ENCODE results near the gene TMEM125. TPM values are rescaled to one million over a fixed set of nuclear protein-coding genes. Genes with fewer than 3 reads are reported as not detected.
A peak's percentile ranks its signal among the peaks of the same experiment; 100 is the strongest.

Gene TMEM125
- total and polyA plus RNA-seq, 4 experiments from 2014 or later = not detected

DNA sequence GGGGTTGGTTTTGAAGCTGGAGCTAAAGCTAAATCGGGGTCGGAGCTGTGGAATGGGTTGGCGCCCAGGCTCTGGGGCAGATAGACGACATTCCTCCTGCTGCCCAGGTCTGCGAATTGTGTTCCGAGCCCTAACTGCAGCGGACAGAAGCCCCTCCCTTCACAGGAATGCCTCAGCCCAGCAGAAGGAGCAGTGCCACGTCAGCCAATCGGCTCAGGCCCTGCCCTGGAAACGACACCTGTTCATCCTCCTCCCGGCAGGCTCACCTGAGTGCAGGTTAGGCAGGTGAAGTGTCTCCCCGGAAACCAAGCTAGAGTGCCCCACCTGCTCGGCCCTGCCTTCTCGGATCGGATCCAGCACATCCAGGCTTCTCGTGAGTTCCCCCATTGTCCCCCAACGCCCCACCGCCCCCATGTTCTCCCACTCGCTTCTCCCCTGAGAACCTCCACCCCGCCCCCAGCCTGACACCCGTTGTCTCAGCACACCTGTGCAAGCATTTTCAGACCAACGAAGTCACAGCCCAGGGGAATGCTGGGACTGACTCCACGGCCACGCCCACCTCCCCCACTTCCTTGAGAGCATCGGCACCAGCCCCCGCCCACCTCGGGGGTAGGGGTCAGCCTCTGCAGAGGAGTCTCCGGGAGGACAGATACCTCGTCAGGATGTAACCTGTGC lies 775 bp downstream of the TMEM125 start:
- DNase-seq = no peak
- no peak overlapping the region for H3K4me3 ChIP-seq (ENCODE audit: low read length in 2 of 2)
- H3K36me3 ChIP-seq (ENCODE audit: insufficient read depth, low read length) = no peaks in the 10 kb centered on the region
- CTCF ChIA-PET (ENCODE audit: partially characterized antibody) = no interaction called here
- POLR2A ChIA-PET (ENCODE audit: partially characterized antibody) = interaction anchor here (0.6 kb wide), 1 partner anchor 467 kb away, joined by 3 read pairs; no protein-coding TSS in a partner anchor
- intact Hi-C loops (cut with micrococcal nuclease) = no loop called here
- Mint-ChIP-seq H3K36me3 (no peaks in the 10 kb centered on the region), H3K27ac (peak overlapping the region in 3 of 7 donors; percentile 8 to 48 (median 37)), H3K9me3 (peaks cover 0 to 2% (median 0%) of the 10 kb centered on the region in 8 donors), H3K4me1 (peaks cover 7 to 28% (median 19%) of the 10 kb centered on the region in 4 donors), H3K27me3 (peaks cover 9 to 18% of the 10 kb centered on the region in 2 donors), H3K4me3 (peak overlapping the region in 7 of 8 donors; percentile 43 to 79 (median 69))
- no peaks in the 10 kb centered on the region for H3K27me3 ChIP-seq (ENCODE audit: insufficient read depth, low read length)
- H3K27ac ChIP-seq (ENCODE audit: low read depth, low read length) = no peak overlapping the region
- no peaks in the 10 kb centered on the region for H3K9me3 ChIP-seq (ENCODE audit: control insufficient read depth in 1 of 2, low read length in 2 of 2)
- peaks cover 20% of the 10 kb centered on the region for H3K4me1 ChIP-seq (ENCODE audit: insufficient read depth, low read length)

DNA sequence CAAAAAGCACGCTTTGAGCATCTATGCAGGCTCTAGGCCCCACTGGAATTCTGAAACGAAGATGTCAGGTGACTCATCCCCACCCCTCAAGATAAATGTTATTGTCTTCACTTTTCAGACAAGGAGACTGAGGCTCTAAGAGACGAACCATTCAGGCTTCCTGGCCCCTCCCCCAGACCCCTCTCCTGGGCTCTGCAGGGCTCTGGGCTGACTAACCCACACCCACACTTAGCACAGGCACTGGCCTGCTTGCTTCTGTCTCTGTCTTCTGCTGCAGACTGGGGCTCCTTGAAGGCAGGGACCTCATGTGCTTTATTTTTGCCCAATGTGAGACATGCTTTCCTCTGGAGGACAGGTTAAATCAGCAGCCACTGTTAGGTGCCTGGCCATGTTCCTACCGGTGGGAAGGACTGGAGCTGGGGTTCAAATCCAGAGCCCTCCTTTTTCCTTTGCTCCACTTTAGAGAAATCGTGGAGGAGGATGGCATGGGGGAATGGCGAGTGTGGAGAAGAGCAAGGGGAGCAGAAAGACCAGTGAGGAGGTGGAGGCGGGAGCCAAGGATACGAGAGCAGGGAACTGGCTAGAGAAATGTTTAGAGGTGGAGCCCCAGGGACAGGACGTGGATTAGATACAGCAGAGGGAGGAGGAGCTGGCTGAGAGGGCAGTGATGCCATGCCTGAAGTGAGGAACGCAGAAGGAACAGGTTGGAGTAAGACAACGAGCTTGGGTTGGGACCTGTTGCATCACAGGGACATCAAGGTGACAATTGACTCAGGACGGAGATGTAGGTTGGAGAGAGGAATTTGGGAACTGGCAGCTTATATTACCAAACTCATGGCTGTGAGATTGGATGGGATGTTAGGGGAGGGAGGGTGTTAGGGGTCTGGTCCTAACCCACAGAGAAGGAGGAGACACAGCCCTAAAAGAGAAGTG lies 1.7 kb downstream of the TMEM125 start:
- H3K27ac Mint-ChIP-seq = peak overlapping the region in 5 of 7 donors; percentile 2 to 53 (median 19)
- H3K27me3 ChIP-seq (ENCODE audit: insufficient read depth, low read length) = no peaks in the 10 kb centered on the region
- H3K36me3 Mint-ChIP-seq = no peaks in the 10 kb centered on the region
- ChIA-PET POLR2A (ENCODE audit: partially characterized antibody) (no interaction called here), CTCF (ENCODE audit: partially characterized antibody) (no interaction called here)
- H3K27me3 Mint-ChIP-seq = peaks cover 8 to 18% of the 10 kb centered on the region in 2 donors
- DNase-seq = no peak
- intact Hi-C loops (cut with micrococcal nuclease) = no loop called here
- H3K27ac ChIP-seq (ENCODE audit: low read depth, low read length) = no peak overlapping the region
- peak overlapping the region in 5 of 8 donors; percentile 1 to 79 (median 69) for H3K4me3 Mint-ChIP-seq
- peaks cover 20% of the 10 kb centered on the region for H3K4me1 ChIP-seq (ENCODE audit: insufficient read depth, low read length)
- no peaks in the 10 kb centered on the region for H3K9me3 ChIP-seq (ENCODE audit: control insufficient read depth in 1 of 2, low read length in 2 of 2)
- no peaks in the 10 kb centered on the region for H3K36me3 ChIP-seq (ENCODE audit: insufficient read depth, low read length)
- H3K4me1 Mint-ChIP-seq = peaks cover 7 to 29% (median 20%) of the 10 kb centered on the region in 4 donors
- peaks cover 0 to 2% (median 0%) of the 10 kb centered on the region in 8 donors for H3K9me3 Mint-ChIP-seq
- no peak overlapping the region for H3K4me3 ChIP-seq (ENCODE audit: low read length in 2 of 2)

DNA sequence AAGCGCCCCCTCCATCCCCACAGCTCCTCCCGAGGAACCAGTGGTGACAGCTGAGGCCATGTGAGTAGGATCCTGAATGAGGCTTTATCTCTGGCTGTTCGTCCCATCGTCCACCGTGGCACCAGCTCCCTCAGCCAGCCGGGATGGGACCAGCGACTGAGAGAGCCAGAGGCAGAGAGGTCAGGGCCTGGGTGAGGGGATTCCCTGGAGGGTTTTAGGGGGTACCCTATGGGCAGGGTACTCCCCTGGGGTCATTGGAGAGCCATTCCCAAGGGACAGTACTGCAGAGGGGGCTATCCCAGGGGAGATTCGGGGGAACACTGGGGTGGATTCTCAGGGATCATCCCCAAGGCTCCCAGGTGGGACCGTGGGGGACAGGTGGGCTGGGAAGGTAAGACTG lies 2.4 kb downstream of the TMEM125 start:
- DNase-seq = no peak
- Mint-ChIP-seq H3K9me3 (peaks cover 0 to 2% (median 0%) of the 10 kb centered on the region in 8 donors), H3K27me3 (peaks cover 11 to 18% of the 10 kb centered on the region in 2 donors), H3K27ac (peak overlapping the region in 1 of 7 donors; percentile 42), H3K4me3 (no peak overlapping the region), H3K36me3 (no peaks in the 10 kb centered on the region), H3K4me1 (peaks cover 7 to 29% (median 20%) of the 10 kb centered on the region in 4 donors)
- POLR2A ChIA-PET (ENCODE audit: partially characterized antibody) = no interaction called here
- Histone ChIP-seq H3K4me3 (ENCODE audit: low read length in 2 of 2) (no peak overlapping the region), H3K9me3 (ENCODE audit: control insufficient read depth in 1 of 2, low read length in 2 of 2) (no peaks in the 10 kb centered on the region), H3K27me3 (ENCODE audit: insufficient read depth, low read length) (no peaks in the 10 kb centered on the region), H3K4me1 (ENCODE audit: insufficient read depth, low read length) (peaks cover 20% of the 10 kb centered on the region), H3K36me3 (ENCODE audit: insufficient read depth, low read length) (no peaks in the 10 kb centered on the region), H3K27ac (ENCODE audit: low read depth, low read length) (no peak overlapping the region)
- CTCF ChIA-PET (ENCODE audit: partially characterized antibody) = no interaction called here
- intact Hi-C loops (cut with micrococcal nuclease) = no loop called here

DNA sequence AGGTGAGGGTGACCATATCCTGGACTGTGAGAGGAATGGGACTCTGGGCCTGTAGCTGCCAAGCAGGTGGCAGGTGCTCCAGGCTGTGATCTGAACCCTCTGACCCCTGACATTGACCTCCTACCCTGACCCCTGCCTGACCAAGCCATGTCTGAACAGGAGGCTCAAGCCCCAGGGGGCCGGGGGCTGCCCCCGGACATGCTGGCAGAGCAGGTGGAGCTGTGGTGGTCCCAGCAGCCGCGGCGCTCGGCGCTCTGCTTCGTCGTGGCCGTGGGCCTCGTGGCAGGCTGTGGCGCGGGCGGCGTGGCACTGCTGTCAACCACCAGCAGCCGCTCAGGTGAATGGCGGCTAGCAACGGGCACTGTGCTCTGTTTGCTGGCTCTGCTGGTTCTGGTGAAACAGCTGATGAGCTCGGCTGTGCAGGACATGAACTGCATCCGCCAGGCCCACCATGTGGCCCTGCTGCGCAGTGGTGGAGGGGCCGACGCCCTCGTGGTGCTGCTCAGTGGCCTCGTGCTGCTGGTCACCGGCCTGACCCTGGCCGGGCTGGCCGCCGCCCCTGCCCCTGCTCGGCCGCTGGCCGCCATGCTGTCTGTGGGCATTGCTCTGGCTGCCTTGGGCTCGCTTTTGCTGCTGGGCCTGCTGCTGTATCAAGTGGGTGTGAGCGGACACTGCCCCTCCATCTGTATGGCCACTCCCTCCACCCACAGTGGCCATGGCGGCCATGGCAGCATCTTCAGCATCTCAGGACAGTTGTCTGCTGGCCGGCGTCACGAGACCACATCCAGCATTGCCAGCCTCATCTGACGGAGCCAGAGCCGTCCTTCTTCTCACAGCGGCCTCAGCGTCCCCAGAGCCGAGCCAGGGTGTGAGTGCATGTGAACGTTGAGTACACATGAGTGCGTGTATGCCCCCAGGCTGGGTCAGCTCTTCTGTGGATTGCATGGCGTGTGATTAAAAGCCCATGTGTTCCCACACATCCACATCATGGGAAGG lies 3.1 kb downstream of the TMEM125 start:
- Histone ChIP-seq H3K9me3 (ENCODE audit: control insufficient read depth in 1 of 2, low read length in 2 of 2) (no peaks in the 10 kb centered on the region), H3K4me3 (ENCODE audit: low read length in 2 of 2) (no peak overlapping the region), H3K27me3 (ENCODE audit: insufficient read depth, low read length) (no peaks in the 10 kb centered on the region), H3K27ac (ENCODE audit: low read depth, low read length) (no peak overlapping the region), H3K36me3 (ENCODE audit: insufficient read depth, low read length) (no peaks in the 10 kb centered on the region), H3K4me1 (ENCODE audit: insufficient read depth, low read length) (peaks cover 20% of the 10 kb centered on the region)
- H3K27ac Mint-ChIP-seq = no peak overlapping the region
- no peak overlapping the region for H3K4me3 Mint-ChIP-seq
- H3K36me3 Mint-ChIP-seq = no peaks in the 10 kb centered on the region
- H3K4me1 Mint-ChIP-seq = peaks cover 7 to 29% (median 20%) of the 10 kb centered on the region in 4 donors
- POLR2A ChIA-PET (ENCODE audit: partially characterized antibody) = no interaction called here
- CTCF ChIA-PET (ENCODE audit: partially characterized antibody) = no interaction called here
- intact Hi-C loops (cut with micrococcal nuclease) = no loop called here
- peaks cover 13 to 18% of the 10 kb centered on the region in 2 donors for H3K27me3 Mint-ChIP-seq
- DNase-seq = no peak
- peaks cover 0 to 2% (median 0%) of the 10 kb centered on the region in 8 donors for H3K9me3 Mint-ChIP-seq

DNA sequence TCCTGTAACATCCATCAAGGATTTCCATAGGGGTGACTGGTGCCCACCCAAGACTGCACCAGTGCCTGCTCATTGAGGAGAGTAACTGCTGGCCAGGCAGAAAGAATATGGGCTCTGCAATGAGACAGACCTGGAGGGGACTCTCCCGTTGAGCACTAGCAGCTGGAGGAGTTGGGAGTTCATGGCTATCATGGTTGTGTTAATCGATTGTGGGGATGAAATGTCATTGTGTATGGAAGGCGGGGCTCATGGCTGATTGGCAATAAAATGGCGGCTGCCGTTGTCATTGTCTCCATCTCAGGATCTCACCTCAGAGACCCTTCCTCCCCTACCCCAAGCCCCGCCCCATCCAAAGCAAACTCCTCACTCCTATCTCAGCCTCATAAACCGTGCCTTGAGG lies 3.9 kb downstream of the TMEM125 start:
- DNase-seq = no peak
- POLR2A ChIA-PET (ENCODE audit: partially characterized antibody) = no interaction called here
- no peak overlapping the region for H3K27ac Mint-ChIP-seq
- intact Hi-C loops (cut with micrococcal nuclease) = no loop called here
- peaks cover 18 to 22% of the 10 kb centered on the region in 2 donors for H3K27me3 Mint-ChIP-seq
- peaks cover 0 to 2% (median 0%) of the 10 kb centered on the region in 8 donors for H3K9me3 Mint-ChIP-seq
- no peak overlapping the region for H3K27ac ChIP-seq (ENCODE audit: low read depth, low read length)
- H3K36me3 ChIP-seq (ENCODE audit: insufficient read depth, low read length) = no peaks in the 10 kb centered on the region
- CTCF ChIA-PET (ENCODE audit: partially characterized antibody) = no interaction called here
- no peaks in the 10 kb centered on the region for H3K36me3 Mint-ChIP-seq
- no peak overlapping the region for H3K4me3 ChIP-seq (ENCODE audit: low read length in 2 of 2)
- peaks cover 7 to 29% (median 20%) of the 10 kb centered on the region in 4 donors for H3K4me1 Mint-ChIP-seq
- H3K27me3 ChIP-seq (ENCODE audit: insufficient read depth, low read length) = no peaks in the 10 kb centered on the region
- H3K4me3 Mint-ChIP-seq = peak overlapping the region in 1 of 8 donors; percentile 32
- H3K9me3 ChIP-seq (ENCODE audit: control insufficient read depth in 1 of 2, low read length in 2 of 2) = no peaks in the 10 kb centered on the region
- H3K4me1 ChIP-seq (ENCODE audit: insufficient read depth, low read length) = peaks cover 20% of the 10 kb centered on the region

DNA sequence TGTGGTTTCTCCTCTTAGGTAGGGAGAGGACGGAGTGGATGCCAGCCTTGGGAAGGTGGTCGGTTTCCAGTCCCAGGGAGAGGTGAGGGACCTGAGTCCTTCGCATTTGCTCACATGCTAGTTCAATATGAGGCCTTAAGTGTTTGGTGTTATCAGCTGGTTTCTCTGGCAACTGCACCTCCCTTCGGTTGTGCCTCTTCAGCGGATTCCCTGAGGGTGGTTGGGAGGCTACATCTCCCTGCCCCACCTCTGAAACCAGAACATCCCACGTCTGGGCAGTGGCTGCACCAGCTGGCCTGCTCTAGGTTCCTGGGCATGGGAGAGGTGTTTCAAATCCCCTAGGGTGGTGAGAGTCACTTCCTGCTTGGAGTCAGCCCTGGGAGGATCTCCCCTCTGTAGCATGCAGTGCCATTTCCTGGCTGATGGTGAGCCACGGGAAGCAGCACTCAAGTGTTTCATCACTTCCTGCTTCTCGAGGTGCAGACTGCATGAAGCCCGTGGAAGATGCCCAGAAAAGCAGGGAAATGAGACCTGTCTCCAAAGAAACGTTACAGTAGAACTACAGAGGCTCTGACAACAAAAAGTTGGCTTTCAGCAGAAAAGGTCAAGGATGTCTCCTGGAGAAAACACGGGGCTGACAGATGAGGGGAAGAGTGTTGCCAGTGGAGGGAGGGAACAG lies 4.5 kb downstream of the TMEM125 start:
- POLR2A ChIA-PET (ENCODE audit: partially characterized antibody) = no interaction called here
- H3K4me1 Mint-ChIP-seq = peaks cover 7 to 29% (median 20%) of the 10 kb centered on the region in 4 donors
- peaks cover 0 to 2% (median 0%) of the 10 kb centered on the region in 8 donors for H3K9me3 Mint-ChIP-seq
- peaks cover 20% of the 10 kb centered on the region for H3K4me1 ChIP-seq (ENCODE audit: insufficient read depth, low read length)
- no peaks in the 10 kb centered on the region for H3K9me3 ChIP-seq (ENCODE audit: control insufficient read depth in 1 of 2, low read length in 2 of 2)
- peaks cover 17 to 22% of the 10 kb centered on the region in 2 donors for H3K27me3 Mint-ChIP-seq
- H3K27ac ChIP-seq (ENCODE audit: low read depth, low read length) = no peak overlapping the region
- H3K27me3 ChIP-seq (ENCODE audit: insufficient read depth, low read length) = no peaks in the 10 kb centered on the region
- peak in 4 of 5 donors; percentile 11 to 32 (median 19) for DNase-seq
- CTCF ChIA-PET (ENCODE audit: partially characterized antibody) = no interaction called here
- intact Hi-C loops (cut with micrococcal nuclease) = no loop called here
- peak overlapping the region; percentile 25 to 85 (median 73) for H3K4me3 Mint-ChIP-seq
- no peak overlapping the region for H3K4me3 ChIP-seq (ENCODE audit: low read length in 2 of 2)
- H3K36me3 ChIP-seq (ENCODE audit: insufficient read depth, low read length) = no peaks in the 10 kb centered on the region
- peak overlapping the region in 6 of 7 donors; percentile 50 to 90 (median 80) for H3K27ac Mint-ChIP-seq
- no peaks in the 10 kb centered on the region for H3K36me3 Mint-ChIP-seq

Data from CD4-positive, alpha-beta memory T cell (primary cell).